ENCODE data around the gene RLBP1.

GRCh38 chr15:89205991-89206585, 15.3 kb downstream of the RLBP1 start:
- TF ChIP-seq CTCF (IDR thresholded peaks at IDR 0.05), result no peak
- no peak for TF ChIP-seq EP300 (IDR thresholded peaks at IDR 0.05)
- TF ChIP-seq POLR2AphosphoS5 (IDR thresholded peaks at IDR 0.05), result no peak
